ENCODE results near the gene OR2B2. TPM values are rescaled to one million over a fixed set of nuclear protein-coding genes. Genes with fewer than 3 reads are reported as not detected.
A peak's percentile ranks its signal among the peaks of the same experiment; 100 is the strongest.

The OR2B2 gene

DNA sequence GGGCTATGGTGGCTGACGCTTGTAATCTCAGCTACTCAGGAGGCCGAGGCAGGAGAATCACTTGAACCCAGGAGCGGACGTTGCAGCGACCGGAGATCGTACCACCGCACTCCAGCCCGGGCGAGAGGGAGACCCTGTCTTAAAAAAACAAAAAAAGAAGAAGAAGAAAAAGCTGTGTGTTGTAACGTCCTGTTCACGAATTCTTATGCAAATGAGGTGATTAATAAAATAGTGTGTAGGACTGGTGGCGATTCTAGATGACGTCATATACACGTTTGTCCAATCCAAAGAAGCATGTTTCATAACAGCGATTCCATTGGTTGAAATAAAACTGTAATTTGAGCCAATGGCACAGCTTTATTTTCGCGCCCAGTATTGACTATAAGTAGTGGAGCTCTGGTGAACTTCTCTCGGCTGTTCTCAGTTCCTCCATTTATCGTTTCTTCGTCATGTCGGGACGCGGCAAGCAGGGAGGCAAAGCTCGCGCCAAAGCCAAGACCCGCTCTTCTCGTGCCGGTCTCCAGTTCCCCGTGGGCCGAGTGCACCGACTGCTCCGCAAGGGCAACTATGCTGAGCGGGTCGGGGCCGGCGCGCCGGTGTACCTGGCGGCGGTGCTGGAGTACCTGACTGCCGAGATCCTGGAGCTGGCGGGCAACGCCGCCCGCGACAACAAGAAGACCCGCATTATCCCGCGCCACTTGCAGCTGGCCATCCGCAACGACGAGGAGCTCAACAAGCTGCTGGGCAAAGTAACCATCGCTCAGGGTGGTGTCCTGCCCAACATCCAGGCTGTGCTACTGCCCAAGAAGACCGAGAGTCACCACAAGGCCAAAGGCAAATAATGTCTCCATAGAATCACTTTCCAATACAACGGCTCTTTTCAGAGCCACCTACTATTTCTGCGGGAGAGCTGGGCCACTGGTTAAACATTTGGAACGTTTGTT, 47.0 kb downstream of the OR2B2 start:
- Histone ChIP-seq H3K27me3 (ENCODE audit: control insufficient read depth, insufficient read depth, low read length) (no peaks in the 10 kb centered on the region), H3K36me3 (ENCODE audit: insufficient read depth, low read length) (no peaks in the 10 kb centered on the region), H3K9ac (ENCODE audit: low read depth, low read length) (peak overlapping the region; percentile 78), H3K4me3 (ENCODE audit: low read length) (peak overlapping the region; percentile 72), H3K9me3 (replicated peaks; ENCODE audit: low read length) (no peaks in the 10 kb centered on the region), H3K4me1 (ENCODE audit: control insufficient read depth, insufficient read depth, low read length) (peaks cover 32% of the 10 kb centered on the region), H3K4me2 (ENCODE audit: low read length) (peak overlapping the region; percentile 93)

DNA sequence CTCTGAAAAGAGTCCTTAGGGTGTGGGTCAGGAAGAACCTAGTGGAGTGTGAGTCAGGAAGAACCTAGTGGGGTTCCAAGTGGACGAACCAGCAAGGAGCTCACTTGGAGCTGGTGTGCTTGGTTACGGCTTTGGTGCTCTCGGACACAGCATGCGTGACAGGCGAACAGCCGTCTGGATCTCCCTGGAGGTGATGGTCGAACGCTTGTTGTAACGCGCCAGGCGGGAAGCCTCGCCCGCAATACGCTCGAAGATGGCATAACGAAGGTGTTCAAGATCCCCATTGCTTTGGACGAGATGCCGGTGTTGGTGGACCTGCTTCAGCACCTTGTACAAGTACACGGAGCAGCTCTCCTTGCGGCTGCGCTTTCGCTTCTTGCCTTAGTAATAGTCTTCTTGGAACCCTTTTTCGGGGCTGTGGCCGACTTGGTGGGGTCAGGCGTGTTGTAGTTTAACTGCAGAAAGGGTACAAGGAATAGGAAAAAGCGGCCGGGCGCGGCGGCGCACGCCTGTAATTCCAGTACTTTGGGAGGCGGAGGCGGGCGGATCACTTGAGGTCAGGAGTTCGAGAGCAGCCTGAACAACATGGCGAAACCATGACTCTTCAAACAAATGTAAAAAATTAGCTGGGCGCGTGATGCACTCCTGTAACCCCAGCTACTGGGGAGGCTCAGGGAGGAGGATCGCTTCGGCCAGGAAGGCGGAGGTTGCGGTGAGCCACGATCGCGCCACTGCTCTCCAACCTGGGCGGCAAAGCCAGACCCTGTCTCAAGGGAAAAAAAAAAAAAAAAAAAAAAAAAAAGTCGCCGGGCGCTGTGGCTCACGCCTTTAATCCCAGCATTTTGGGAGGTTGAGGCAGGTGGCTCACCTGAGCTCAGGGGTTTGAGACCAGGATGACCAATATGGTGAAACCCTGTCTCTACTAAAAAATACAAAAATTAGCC, 48.0 kb downstream of the OR2B2 start:
- H3K9ac ChIP-seq (ENCODE audit: low read depth, low read length): peak overlapping the region; percentile 78
- H3K9me3 ChIP-seq (replicated peaks; ENCODE audit: low read length): no peaks in the 10 kb centered on the region
- peak overlapping the region; percentile 93 for H3K4me2 ChIP-seq (ENCODE audit: low read length)
- H3K36me3 ChIP-seq (ENCODE audit: insufficient read depth, low read length): no peaks in the 10 kb centered on the region
- H3K27me3 ChIP-seq (ENCODE audit: control insufficient read depth, insufficient read depth, low read length): no peaks in the 10 kb centered on the region
- peak overlapping the region; percentile 72 for H3K4me3 ChIP-seq (ENCODE audit: low read length)
- peaks cover 32% of the 10 kb centered on the region for H3K4me1 ChIP-seq (ENCODE audit: control insufficient read depth, insufficient read depth, low read length)

- Histone ChIP-seq H3K9ac (ENCODE audit: low read depth, low read length) (no peak overlapping the region), H3K4me2 (ENCODE audit: low read length) (no peak overlapping the region), H3K4me1 (ENCODE audit: control insufficient read depth, insufficient read depth, low read length) (peaks cover 29% of the 10 kb centered on the region), H3K4me3 (ENCODE audit: low read length) (no peak overlapping the region), H3K9me3 (replicated peaks; ENCODE audit: low read length) (no peaks in the 10 kb centered on the region), H3K27me3 (ENCODE audit: control insufficient read depth, insufficient read depth, low read length) (no peaks in the 10 kb centered on the region), H3K36me3 (ENCODE audit: insufficient read depth, low read length) (no peaks in the 10 kb centered on the region)
These were observed 49.7 kb downstream of the OR2B2 start for GRCh38 chr6:27862396-27863066.

DNA sequence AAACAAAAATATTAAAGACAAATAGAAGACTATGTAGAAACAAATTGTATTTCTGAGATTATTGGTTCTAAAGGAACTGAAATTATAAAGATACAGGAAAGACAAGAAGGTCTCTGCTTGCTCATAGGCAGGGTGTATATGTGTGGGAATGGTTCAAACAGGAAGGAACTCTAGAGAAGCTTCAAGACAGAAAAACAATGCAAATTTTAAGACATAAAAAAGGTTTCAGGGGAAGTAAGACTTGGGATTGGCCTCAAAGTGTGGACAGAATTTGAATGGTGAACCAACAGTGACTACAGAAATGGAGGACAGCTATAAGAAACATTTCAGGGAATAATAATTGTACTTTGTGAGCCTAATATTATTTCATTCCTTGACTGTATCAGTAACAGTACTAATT, 50.3 kb downstream of the OR2B2 start:
- Histone ChIP-seq H3K4me1 (ENCODE audit: control insufficient read depth, insufficient read depth, low read length) (peaks cover 24% of the 10 kb centered on the region), H3K9me3 (replicated peaks; ENCODE audit: low read length) (no peaks in the 10 kb centered on the region), H3K4me2 (ENCODE audit: low read length) (no peak overlapping the region), H3K4me3 (ENCODE audit: low read length) (no peak overlapping the region), H3K36me3 (ENCODE audit: insufficient read depth, low read length) (no peaks in the 10 kb centered on the region), H3K9ac (ENCODE audit: low read depth, low read length) (no peak overlapping the region), H3K27me3 (ENCODE audit: control insufficient read depth, insufficient read depth, low read length) (no peaks in the 10 kb centered on the region)

GRCh38 chr6:27861276-27861840, 50.8 kb downstream of the OR2B2 start:
- peaks cover 20% of the 10 kb centered on the region for H3K4me1 ChIP-seq (ENCODE audit: control insufficient read depth, insufficient read depth, low read length)
- H3K9me3 ChIP-seq (replicated peaks; ENCODE audit: low read length): no peaks in the 10 kb centered on the region
- H3K27me3 ChIP-seq (ENCODE audit: control insufficient read depth, insufficient read depth, low read length): no peaks in the 10 kb centered on the region
- no peaks in the 10 kb centered on the region for H3K36me3 ChIP-seq (ENCODE audit: insufficient read depth, low read length)
- no peak overlapping the region for H3K4me3 ChIP-seq (ENCODE audit: low read length)
- H3K9ac ChIP-seq (ENCODE audit: low read depth, low read length): no peak overlapping the region
- H3K4me2 ChIP-seq (ENCODE audit: low read length): no peak overlapping the region

Small RNA genes lying within 50 kb of the gene (small RNA-seq; reads per million reads assigned to genes)
- not detected for gene RNU7-26P

Measured in skeletal muscle satellite cell (primary cell).